PC-9 (cell line): Measurements from ENCODE around the gene RBM33. TPM values are rescaled to one million over a fixed set of nuclear protein-coding genes. Genes with fewer than 3 reads are reported as not detected.

ENCODE experiments used
- BruUV-seq: library from RNA; stranded (reverse); fragments of 400-500 nt; replicated peaks from 2 replicates; lab custom pipeline; 2021; lab: Mats Ljungman, UMichigan
- CTCF ChIA-PET: fragments of 300-600 bp; sonication (Branson Sonifier 250); formaldehyde crosslinking; loops from one replicate; lab custom pipeline; 2022; ENCODE audit warnings: antibody characterized with exemption; lab: Charles Lee
- POLR2A ChIA-PET: fragments of 300-600 bp; sonication (Branson Sonifier 250); formaldehyde crosslinking; loops from one replicate; lab custom pipeline; 2022; ENCODE audit warnings: antibody characterized with exemption; ENCODE audit not compliant: unreplicated experiment; lab: Charles Lee
- DNase-seq, 2 experiments: peaks; one replicate each; pipeline versions ENCODE4 v3.0.0 to v3.0.0-alpha.2; 2015 to 2022; ENCODE audit warnings: mixed read lengths in 1 of 2
- H2AFZ ChIP-seq: fragments of 200-600 bp; sonication (generic); 2 replicates; pipeline ENCODE4 v1.8.1; 2017; ENCODE audit warnings: antibody characterized with exemption
- H3F3A ChIP-seq: fragments of 200-600 bp; sonication (generic); 2 replicates; pipeline ENCODE4 v1.8.1; 2017; ENCODE audit warnings: antibody characterized with exemption, mild to moderate bottlenecking, low read depth; ENCODE audit not compliant: insufficient read depth
- H3K27ac ChIP-seq: fragments of 200-600 bp; sonication (generic); 2 replicates; pipeline ENCODE4 v1.6.1; 2016; ENCODE audit warnings: mixed run types
- H3K27me3 ChIP-seq: fragments of 200-600 bp; sonication (generic); 2 replicates; pipeline ENCODE4 v1.6.1; 2016; ENCODE audit warnings: low read depth, mixed run types; ENCODE audit not compliant: insufficient read depth
- H3K36me3 ChIP-seq: fragments of 200-600 bp; sonication (generic); 2 replicates; pipeline ENCODE4 v1.6.1; 2016; ENCODE audit warnings: low read depth, mixed run types
- H3K4me1 ChIP-seq: fragments of 200-600 bp; sonication (generic); replicated peaks from 2 replicates; pipeline ENCODE4 v1.6.1; 2016; ENCODE audit warnings: mixed run types; ENCODE audit not compliant: insufficient read depth
- H3K4me2 ChIP-seq: fragments of 200-600 bp; sonication (generic); 2 replicates; pipeline ENCODE4 v1.6.1; 2017; ENCODE audit warnings: mixed run types
- H3K4me3 ChIP-seq: fragments of 200-600 bp; sonication (generic); 2 replicates; pipeline ENCODE4 v1.6.1; 2016; ENCODE audit warnings: mixed run types
- H3K79me2 ChIP-seq: fragments of 200-600 bp; sonication (generic); 2 replicates; pipeline ENCODE4 v1.6.1; 2017; ENCODE audit warnings: low read depth, mixed run types
- H3K9me2 ChIP-seq: fragments of 200-600 bp; sonication (generic); 2 replicates; pipeline ENCODE4 v1.8.1; 2017; ENCODE audit warnings: mild to moderate bottlenecking; ENCODE audit not compliant: insufficient read depth
- H3K9me3 ChIP-seq: fragments of 200-600 bp; sonication (generic); 2 replicates; pipeline ENCODE4 v1.8.1; 2016; ENCODE audit warnings: low read depth; ENCODE audit not compliant: insufficient read depth
- H4K20me1 ChIP-seq: fragments of 200-600 bp; sonication (generic); 2 replicates; pipeline ENCODE4 v1.8.1; 2017; ENCODE audit not compliant: insufficient read depth
- CTCF ChIP-seq: fragments of 200-600 bp; sonication (generic); conservative IDR thresholded peaks from 2 replicates; pipeline ENCODE4 v1.6.1; 2017; ENCODE audit warnings: mixed run types, antibody characterized with exemption, mild to moderate bottlenecking, moderate library complexity
- EZH2 ChIP-seq: fragments of 200-600 bp; sonication (generic); IDR thresholded peaks from 2 replicates; pipeline ENCODE4 v1.8.0; 2017; ENCODE audit warnings: antibody characterized with exemption, low read depth
- intact Hi-C: fragments of 100-400 bp; cut with micrococcal nuclease; formaldehyde crosslinking; loops from one replicate; pipeline ENCODE4 v1.10.0; 2022; ENCODE audit not compliant: unreplicated experiment
- total RNA-seq: library from RNA; stranded (reverse); gene quantifications from 2 replicates; pipeline ENCODE4 v1.2.3, GENCODE V29; 2021

Gene RBM33
- total RNA-seq, 1 experiment from 2014 or later = 85.7 TPM

- ChIA-PET POLR2A (no interaction called here), CTCF (no interaction called here)
- peaks cover 46% of the 10 kb centered on the region for H3K36me3 ChIP-seq
- no peaks in the 10 kb centered on the region for H3K9me2 ChIP-seq
- H3K9me3 ChIP-seq = no peaks in the 10 kb centered on the region
- H4K20me1 ChIP-seq = peaks cover 52% of the 10 kb centered on the region
- no peak overlapping the region for H3K4me2 ChIP-seq
- DNase-seq = no peak
- no peaks in the 10 kb centered on the region for H3K79me2 ChIP-seq
- H3K27me3 ChIP-seq = no peaks in the 10 kb centered on the region
- H3K27ac ChIP-seq = no peak overlapping the region
- no peak overlapping the region for H3K4me3 ChIP-seq
- H3F3A ChIP-seq = peaks cover 8% of the 10 kb centered on the region; the same call in 1 of the 2 replicates
- intact Hi-C loops = loop anchor here (2.0 to 10.0 kb wide), 2 partner anchors 355 to 811 kb away; no protein-coding TSS in a partner anchor
- H2AFZ ChIP-seq = no peak overlapping the region
- H3K4me1 ChIP-seq = no peaks in the 10 kb centered on the region
- TF ChIP-seq EZH2 (no peak), CTCF (no peak)
- no TSS peak for BruUV-seq
These were observed 95.2 kb downstream of the RBM33 start for GRCh38 chr7:155739538-155740143.

- Histone ChIP-seq H3K4me2 (no peak overlapping the region), H3K27ac (no peak overlapping the region), H3K27me3 (no peaks in the 10 kb centered on the region), H3K4me3 (no peak overlapping the region), H3K36me3 (peaks cover 61% of the 10 kb centered on the region), H3K79me2 (no peaks in the 10 kb centered on the region), H3F3A (peaks cover 8% of the 10 kb centered on the region; the same call in 1 of the 2 replicates), H3K9me3 (no peaks in the 10 kb centered on the region), H4K20me1 (peaks cover 46% of the 10 kb centered on the region), H3K9me2 (no peaks in the 10 kb centered on the region), H2AFZ (no peak overlapping the region), H3K4me1 (no peaks in the 10 kb centered on the region)
- CTCF ChIA-PET = no interaction called here
- intact Hi-C loops = no loop called here
- no TSS peak for BruUV-seq
- POLR2A ChIA-PET = no interaction called here
- DNase-seq = no peak
- no peak for TF ChIP-seq EZH2
- TF ChIP-seq CTCF = no peak
These were observed 96.6 kb downstream of the RBM33 start for GRCh38 chr7:155741082-155741481.

- Histone ChIP-seq H4K20me1 (peaks cover 46% of the 10 kb centered on the region), H3K9me2 (no peaks in the 10 kb centered on the region), H3K27ac (no peak overlapping the region), H3K4me2 (no peak overlapping the region), H2AFZ (no peak overlapping the region), H3K79me2 (no peaks in the 10 kb centered on the region), H3K4me1 (no peaks in the 10 kb centered on the region), H3K9me3 (no peaks in the 10 kb centered on the region), H3K36me3 (peaks cover 64% of the 10 kb centered on the region), H3F3A (peaks cover 8% of the 10 kb centered on the region; the same call in 1 of the 2 replicates), H3K4me3 (no peak overlapping the region), H3K27me3 (no peaks in the 10 kb centered on the region)
- no TSS peak for BruUV-seq
- TF ChIP-seq EZH2 (no peak), CTCF (no peak)
- ChIA-PET CTCF (no interaction called here), POLR2A (no interaction called here)
- intact Hi-C loops = no loop called here
- no peak for DNase-seq
These were observed 97.3 kb downstream of the RBM33 start for GRCh38 chr7:155741805-155742204.
